Neural progenitor cell (in vitro differentiated cells): ENCODE results near the gene TMEM131L.

Experiments used
- CTCF ChIP-seq: fragments of 200-600 bp; sonication (generic); IDR thresholded peaks from 2 replicates; pipeline ENCODE4 v1.5.1; 2017; ENCODE audit warnings: antibody characterized with exemption, mild to moderate bottlenecking
- EZH2 ChIP-seq: fragments of 200-600 bp; sonication (generic); IDR thresholded peaks from 2 replicates; pipeline ENCODE4 v1.6.1; 2017; ENCODE audit warnings: antibody characterized with exemption, mild to moderate bottlenecking, moderate library complexity

- TF ChIP-seq CTCF (no peak), EZH2 (no peak)
These were observed 77.2 kb downstream of the TMEM131L start for GRCh38 chr4:153543351-153543750.
